Endodermal cell (in vitro differentiated cells): ENCODE results near the gene LMX1A. TPM values are rescaled to one million over a fixed set of nuclear protein-coding genes. Genes with fewer than 3 reads are reported as not detected.

Experiments used
- DNase-seq: peaks from one replicate; pipeline ENCODE4 v3.0.0-alpha.2; 2017
- H3K27ac ChIP-seq: 2 replicates; pipeline ENCODE4 v1.5.1; 2013; ENCODE audit warnings: mild to moderate bottlenecking, low read depth, low read length, moderate library complexity
- H3K27me3 ChIP-seq: 2 replicates; pipeline ENCODE4 v1.6.1; 2013; ENCODE audit warnings: mild to moderate bottlenecking, low read length, moderate library complexity; ENCODE audit not compliant: insufficient read depth, control insufficient read depth, poor library complexity, severe bottlenecking
- H3K36me3 ChIP-seq: 2 replicates; pipeline ENCODE4 v1.7.0; 2013; ENCODE audit warnings: mild to moderate bottlenecking, low read length, moderate library complexity; ENCODE audit not compliant: control insufficient read depth, insufficient read depth
- H3K4me1 ChIP-seq: one replicate; pipeline ENCODE4 v1.7.0; 2013; ENCODE audit warnings: low read length; ENCODE audit not compliant: control insufficient read depth, insufficient read depth
- H3K4me3 ChIP-seq: 2 replicates; pipeline ENCODE4 v1.5.1; 2013; ENCODE audit warnings: mild to moderate bottlenecking, low read length, moderate library complexity
- H3K9ac ChIP-seq: 2 replicates; pipeline ENCODE4 v1.6.1; 2013; ENCODE audit warnings: mild to moderate bottlenecking, low read length, moderate library complexity; ENCODE audit not compliant: poor library complexity, severe bottlenecking; ENCODE audit errors: extremely low read depth
- H3K9me3 ChIP-seq: 2 replicates; pipeline ENCODE4 v1.6.1; 2013; ENCODE audit warnings: mild to moderate bottlenecking, low read length, moderate library complexity; ENCODE audit not compliant: control insufficient read depth
- H3K27ac Mint-ChIP-seq: 2 replicates; pipeline ENCODE4 v1.8.0; 2020; ENCODE audit warnings: mixed read lengths
- H3K27me3 Mint-ChIP-seq: 2 replicates; pipeline ENCODE4 v1.8.0; 2021; ENCODE audit warnings: mild to moderate bottlenecking, mixed read lengths; ENCODE audit not compliant: insufficient read depth
- H3K36me3 Mint-ChIP-seq: 2 replicates; pipeline ENCODE4 v1.8.0; 2020; ENCODE audit warnings: low read depth, mixed read lengths
- H3K4me1 Mint-ChIP-seq: 2 replicates; pipeline ENCODE4 v1.8.0; 2020; ENCODE audit warnings: mixed read lengths
- H3K4me3 Mint-ChIP-seq: 2 replicates; pipeline ENCODE4 v1.8.0; 2020; ENCODE audit warnings: mild to moderate bottlenecking, moderate library complexity, mixed read lengths
- H3K9me3 Mint-ChIP-seq: 2 replicates; pipeline ENCODE4 v1.8.0; 2020; ENCODE audit warnings: mild to moderate bottlenecking, mixed read lengths
- WGBS, 2 experiments: methylation state at CpG; one replicate each; pipeline versions ENCODE4 v1.1.5 to v1.1.7; 2013; ENCODE audit warnings: missing lambda C conversion rate in 2 of 2, mixed read lengths in 1 of 2; ENCODE audit not compliant: insufficient coverage in 1 of 2, insufficient read length in 1 of 2; 5-methylcytosine and 5-hydroxymethylcytosine counted together
- total RNA-seq, 2 donors: library from RNA; stranded (reverse); fragmentation: NEBNext Ultra II Directional in 1 of 2; extraction: Animal tissue kit (Norgen Biotek cat#: 25700) in 1 of 2; gene quantifications; 2 replicates in 1 of 2; 3 replicates in 1 of 2; pipeline ENCODE4 v1.2.1, GENCODE V29; 2021
- TF ChIP-seq, protein P1 (sequence below): fragments of 200-600 bp; sonication (generic); conservative IDR thresholded peaks from 2 replicates; pipeline ENCODE4 v1.5.0; 2021; ENCODE audit warnings: antibody characterized with exemption, mild to moderate bottlenecking

The LMX1A gene
- total RNA-seq, 2 donors from 2014 or later = 0.13 to 1.6 TPM

- H3K36me3 Mint-ChIP-seq = no peaks in the 10 kb centered on the region
- no peaks in the 10 kb centered on the region for H3K36me3 ChIP-seq
- peaks cover 22% of the 10 kb centered on the region for H3K27me3 Mint-ChIP-seq
- TF ChIP-seq, protein P1, sequence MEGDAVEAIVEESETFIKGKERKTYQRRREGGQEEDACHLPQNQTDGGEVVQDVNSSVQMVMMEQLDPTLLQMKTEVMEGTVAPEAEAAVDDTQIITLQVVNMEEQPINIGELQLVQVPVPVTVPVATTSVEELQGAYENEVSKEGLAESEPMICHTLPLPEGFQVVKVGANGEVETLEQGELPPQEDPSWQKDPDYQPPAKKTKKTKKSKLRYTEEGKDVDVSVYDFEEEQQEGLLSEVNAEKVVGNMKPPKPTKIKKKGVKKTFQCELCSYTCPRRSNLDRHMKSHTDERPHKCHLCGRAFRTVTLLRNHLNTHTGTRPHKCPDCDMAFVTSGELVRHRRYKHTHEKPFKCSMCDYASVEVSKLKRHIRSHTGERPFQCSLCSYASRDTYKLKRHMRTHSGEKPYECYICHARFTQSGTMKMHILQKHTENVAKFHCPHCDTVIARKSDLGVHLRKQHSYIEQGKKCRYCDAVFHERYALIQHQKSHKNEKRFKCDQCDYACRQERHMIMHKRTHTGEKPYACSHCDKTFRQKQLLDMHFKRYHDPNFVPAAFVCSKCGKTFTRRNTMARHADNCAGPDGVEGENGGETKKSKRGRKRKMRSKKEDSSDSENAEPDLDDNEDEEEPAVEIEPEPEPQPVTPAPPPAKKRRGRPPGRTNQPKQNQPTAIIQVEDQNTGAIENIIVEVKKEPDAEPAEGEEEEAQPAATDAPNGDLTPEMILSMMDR = no peak
- H3K4me3 ChIP-seq = no peak overlapping the region
- no peak for DNase-seq
- no peaks in the 10 kb centered on the region for H3K9me3 Mint-ChIP-seq
- peaks cover 22% of the 10 kb centered on the region for H3K4me1 Mint-ChIP-seq
- WGBS, 2 experiments = 93 to 100% methylated on average over 2 to 3 of the region's 3 CpGs
- H3K4me3 Mint-ChIP-seq = no peak overlapping the region
- no peak overlapping the region for H3K27ac Mint-ChIP-seq
- peaks cover 14% of the 10 kb centered on the region for H3K27me3 ChIP-seq
- peaks cover 5% of the 10 kb centered on the region for H3K4me1 ChIP-seq
- H3K27ac ChIP-seq = no peak overlapping the region
- no peak overlapping the region for H3K9ac ChIP-seq
- no peaks in the 10 kb centered on the region for H3K9me3 ChIP-seq
Measured at GRCh38 chr1:165225062-165225461, 131.5 kb downstream of the LMX1A start.

GRCh38 chr1:165224504-165224903 is 132.0 kb downstream of the LMX1A start:
- Mint-ChIP-seq H3K27me3 (peaks cover 20% of the 10 kb centered on the region), H3K36me3 (no peaks in the 10 kb centered on the region), H3K27ac (no peak overlapping the region), H3K4me1 (peaks cover 26% of the 10 kb centered on the region), H3K4me3 (no peak overlapping the region), H3K9me3 (no peaks in the 10 kb centered on the region)
- peaks cover 5% of the 10 kb centered on the region for H3K4me1 ChIP-seq
- H3K9ac ChIP-seq = no peak overlapping the region
- H3K4me3 ChIP-seq = no peak overlapping the region
- H3K27ac ChIP-seq = no peak overlapping the region
- H3K36me3 ChIP-seq = no peaks in the 10 kb centered on the region
- 91% methylated on average over 1 of the region's 2 CpGs; no CpG with 5 or more reads in 1 of the 2 experiments for WGBS, 2 experiments
- no peak for DNase-seq
- TF ChIP-seq, protein P1 = no peak
- peaks cover 12% of the 10 kb centered on the region for H3K27me3 ChIP-seq
- no peaks in the 10 kb centered on the region for H3K9me3 ChIP-seq

GRCh38 chr1:165222580-165222979 is 133.9 kb downstream of the LMX1A start:
- H3K4me3 ChIP-seq = no peak overlapping the region
- no peak overlapping the region for H3K27ac Mint-ChIP-seq
- peaks cover 33% of the 10 kb centered on the region for H3K4me1 Mint-ChIP-seq
- H3K36me3 ChIP-seq = no peaks in the 10 kb centered on the region
- 92 to 100% methylated on average over 2 to 5 of the region's 5 CpGs for WGBS, 2 experiments
- no peak overlapping the region for H3K4me3 Mint-ChIP-seq
- H3K27ac ChIP-seq = no peak overlapping the region
- no peak for DNase-seq
- H3K9me3 ChIP-seq = no peaks in the 10 kb centered on the region
- no peak overlapping the region for H3K9ac ChIP-seq
- peaks cover 5% of the 10 kb centered on the region for H3K4me1 ChIP-seq
- no peaks in the 10 kb centered on the region for H3K36me3 Mint-ChIP-seq
- peaks cover 12% of the 10 kb centered on the region for H3K27me3 ChIP-seq
- TF ChIP-seq, protein P1 = no peak
- H3K27me3 Mint-ChIP-seq = peaks cover 22% of the 10 kb centered on the region
- H3K9me3 Mint-ChIP-seq = no peaks in the 10 kb centered on the region
